H1 (cell line): ENCODE measurements around the gene SP5.

Source experiments
- CBX5 ChIP-seq: fragments of 300-800, 300-1000 bp; sonication (generic); IDR thresholded peaks from 2 replicates; pipeline ENCODE4 v1.7.1; 2016; ENCODE audit warnings: antibody characterized with exemption, low read length, low read depth
- CREB1 ChIP-seq: IDR thresholded peaks from 2 replicates; pipeline ENCODE4 v1.6.1; 2012; ENCODE audit warnings: inconsistent platforms
- CTCF ChIP-seq, 3 experiments: IDR thresholded peaks; 1 replicate in 2 of 3; 2 replicates in 1 of 3; pipeline versions ENCODE4 v1.5.1 to v1.6.1; 2011; ENCODE audit warnings: low read length in 3 of 3, mild to moderate bottlenecking in 3 of 3, inconsistent platforms in 2 of 3, low read depth in 1 of 3, moderate library complexity in 1 of 3; ENCODE audit not compliant: insufficient read depth in 1 of 3; ENCODE audit errors: control extremely low read depth in 1 of 3
- EGR1 ChIP-seq: IDR thresholded peaks from 2 replicates; pipeline ENCODE4 v1.6.1; 2011; ENCODE audit warnings: low read depth, low read length, borderline replicate concordance
- EP300 ChIP-seq, 2 experiments: IDR thresholded peaks; 1 replicate in 1 of 2; 2 replicates in 1 of 2; pipeline ENCODE4 v1.6.1; 2011 to 2012; ENCODE audit warnings: low read depth in 2 of 2, low read length in 2 of 2, mild to moderate bottlenecking in 2 of 2, borderline replicate concordance in 1 of 2, inconsistent platforms in 1 of 2, moderate library complexity in 1 of 2
- HDAC6 ChIP-seq: IDR thresholded peaks from one replicate; pipeline ENCODE4 v1.7.1; 2012; ENCODE audit warnings: low read depth, mild to moderate bottlenecking, inconsistent platforms, low read length, moderate library complexity
- PHF8 ChIP-seq: fragments of 200-600 bp; sonication (generic); conservative IDR thresholded peaks from 2 replicates; pipeline ENCODE4 v1.7.1; 2012; ENCODE audit warnings: low read depth, mild to moderate bottlenecking, inconsistent platforms, low read length, moderate library complexity
- POLR2A ChIP-seq, 2 experiments: IDR thresholded peaks; 1 replicate in 1 of 2; 2 replicates in 1 of 2; pipeline ENCODE4 v1.6.1; 2011; ENCODE audit warnings: low read depth in 2 of 2, low read length in 2 of 2, mild to moderate bottlenecking in 2 of 2; ENCODE audit errors: control extremely low read depth in 1 of 2
- SIN3A ChIP-seq, 2 experiments: IDR thresholded peaks in 1 of 2; conservative IDR thresholded peaks in 1 of 2; 2 replicates each; pipeline ENCODE4 v1.6.1; 2011 to 2012; ENCODE audit warnings: low read length in 2 of 2, improper control_type of control experiment in 1 of 2, low read depth in 1 of 2, mild to moderate bottlenecking in 1 of 2
- SP2 ChIP-seq: IDR thresholded peaks from 2 replicates; pipeline ENCODE4 v1.6.1; 2012; ENCODE audit warnings: mild to moderate bottlenecking, low read length, inconsistent platforms
- TAF1 ChIP-seq: IDR thresholded peaks from 2 replicates; pipeline ENCODE4 v1.6.1; 2011; ENCODE audit warnings: mild to moderate bottlenecking, low read depth, low read length
- USF2 ChIP-seq: IDR thresholded peaks from 2 replicates; pipeline ENCODE4 v1.6.1; 2011; ENCODE audit warnings: low read length, improper control_type of control experiment
- TF ChIP-seq, protein P1 (sequence below): IDR thresholded peaks from 2 replicates; pipeline ENCODE4 v1.6.1; 2012; ENCODE audit warnings: inconsistent platforms

DNA sequence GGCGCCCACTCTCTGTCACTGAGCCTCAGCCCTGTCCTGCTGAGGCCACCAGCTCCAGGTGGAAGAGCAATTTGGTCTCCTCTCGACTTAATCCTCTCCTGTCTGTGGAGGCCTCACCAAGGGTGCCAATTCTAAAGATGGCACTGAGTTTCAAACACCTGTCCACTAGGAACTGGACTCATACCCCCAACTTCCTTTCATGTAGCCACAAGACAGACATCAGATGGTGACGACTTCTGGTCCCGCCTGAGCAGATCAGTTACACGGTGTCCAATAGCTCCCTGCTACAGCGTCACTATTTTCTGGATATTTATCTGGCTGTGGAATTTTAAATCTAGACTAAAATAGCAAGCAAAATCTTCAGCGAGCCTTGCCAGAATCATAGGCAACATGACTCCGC lies 24.5 kb upstream of the SP5 start:
- TF ChIP-seq CTCF (IDR thresholded peaks at IDR 0.05; ENCODE audit: control extremely low read depth in 1 of 3, insufficient read depth in 1 of 3, low read depth in 1 of 3, low read length in 3 of 3) (no peak), EP300 (IDR thresholded peaks at IDR 0.05; ENCODE audit: borderline replicate concordance in 1 of 2, low read depth in 2 of 2, low read length in 2 of 2) (no peak), SIN3A (conservative IDR thresholded peaks at IDR 0.05 in 1 of 2, IDR thresholded peaks at IDR 0.05 in 1 of 2; ENCODE audit: low read depth in 1 of 2, low read length in 2 of 2) (no peak), CBX5 (no peak), TAF1 (no peak), SP2 (no peak), HDAC6 (no peak), EGR1 (no peak), PHF8 (no peak), CREB1 (no peak), USF2 (no peak), POLR2A (IDR thresholded peaks at IDR 0.05; ENCODE audit: control extremely low read depth in 1 of 2, low read depth in 2 of 2, low read length in 2 of 2) (no peak)
- TF ChIP-seq, protein P1, sequence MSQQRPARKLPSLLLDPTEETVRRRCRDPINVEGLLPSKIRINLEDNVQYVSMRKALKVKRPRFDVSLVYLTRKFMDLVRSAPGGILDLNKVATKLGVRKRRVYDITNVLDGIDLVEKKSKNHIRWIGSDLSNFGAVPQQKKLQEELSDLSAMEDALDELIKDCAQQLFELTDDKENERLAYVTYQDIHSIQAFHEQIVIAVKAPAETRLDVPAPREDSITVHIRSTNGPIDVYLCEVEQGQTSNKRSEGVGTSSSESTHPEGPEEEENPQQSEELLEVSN = no peak
